HG02852 (cell line): Measurements from ENCODE around the gene PIN1.

Experiments
- ATAC-seq: cut with Tn5 transposase; IDR thresholded peaks from one replicate; pipeline ENCODE4 v1.9.1; 2021; ENCODE audit warnings: mild to moderate bottlenecking, moderate library complexity; ENCODE audit not compliant: unreplicated experiment

Gene PIN1

DNA sequence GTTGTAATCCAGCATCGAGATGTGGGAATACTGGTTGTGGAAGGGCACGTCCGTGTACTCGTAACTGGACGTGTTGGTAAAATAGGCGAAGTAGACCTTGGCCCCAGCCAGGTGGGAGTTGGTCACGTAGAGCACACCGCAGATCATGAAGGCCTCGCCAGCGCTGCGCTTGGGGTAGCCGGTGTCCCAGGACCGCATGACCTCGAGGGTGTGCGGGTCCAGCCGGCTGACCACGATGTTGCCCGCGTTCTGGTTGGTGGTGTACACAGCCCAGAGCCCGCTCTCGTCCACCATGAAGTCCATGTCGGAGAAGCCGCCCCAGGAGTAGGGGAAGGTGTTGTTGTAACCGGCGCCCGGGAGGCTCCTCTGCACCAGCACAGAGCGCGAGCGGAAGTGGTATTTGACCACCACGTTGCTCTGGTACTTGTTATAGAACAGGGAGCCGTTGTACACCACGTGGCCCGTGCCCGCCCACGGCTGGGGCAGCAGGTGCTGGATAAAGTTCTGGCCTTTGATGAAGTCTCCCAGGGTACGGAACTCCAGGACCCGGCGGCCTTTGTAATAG is 19.2 kb downstream of the PIN1 start:
- no peak for ATAC-seq

DNA sequence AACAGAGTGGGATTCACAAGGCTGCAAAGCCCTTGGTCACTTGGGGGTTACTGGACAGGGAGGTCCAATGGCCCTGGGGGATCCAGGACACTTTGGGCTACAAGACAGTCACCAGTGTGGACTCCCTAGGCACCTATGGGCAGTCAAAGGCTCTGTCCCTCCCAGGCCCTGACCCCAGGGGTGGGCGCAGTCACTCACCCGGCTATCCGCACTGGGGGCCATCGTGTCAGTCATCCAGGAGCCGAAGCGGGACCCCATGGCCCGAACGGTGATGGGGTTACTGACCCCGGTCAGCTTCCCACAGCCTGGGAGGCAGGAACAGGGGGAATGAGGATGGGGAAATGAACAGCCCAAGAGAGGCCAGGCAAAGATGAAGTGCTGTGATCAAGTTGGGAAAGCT is 21.5 kb downstream of the PIN1 start:
- ATAC-seq: no peak

DNA sequence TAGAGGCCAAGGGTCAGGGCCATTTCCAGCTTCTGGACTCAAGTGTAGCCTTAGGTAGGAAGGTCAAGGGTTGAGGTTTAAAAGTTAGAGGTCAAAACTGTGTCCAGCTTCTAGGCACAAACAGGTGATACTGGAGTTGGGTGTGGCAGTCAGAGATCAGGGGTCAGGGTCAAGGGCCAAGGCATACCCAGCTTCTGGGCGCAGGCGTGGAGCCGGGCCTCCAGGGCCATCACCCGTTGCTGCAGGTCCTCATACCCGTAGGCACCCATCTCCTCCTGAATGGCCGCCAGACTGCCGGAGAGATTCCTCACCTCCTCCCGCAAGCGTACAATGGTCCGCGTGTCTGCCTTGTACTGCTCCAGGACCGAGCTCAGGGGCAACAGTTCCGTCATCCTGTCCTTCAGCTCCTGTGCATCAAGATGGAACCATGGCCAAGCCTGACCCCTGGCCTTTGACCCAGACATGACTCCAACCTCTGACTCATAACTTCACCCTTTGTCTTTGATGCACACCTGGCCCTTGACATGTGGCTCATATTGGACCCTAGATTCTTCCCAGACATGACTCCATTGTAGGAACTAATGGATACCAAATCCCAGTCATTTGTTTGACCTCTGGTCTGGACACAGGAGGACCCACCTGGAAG is 22.1 kb downstream of the PIN1 start:
- ATAC-seq: no peak

DNA sequence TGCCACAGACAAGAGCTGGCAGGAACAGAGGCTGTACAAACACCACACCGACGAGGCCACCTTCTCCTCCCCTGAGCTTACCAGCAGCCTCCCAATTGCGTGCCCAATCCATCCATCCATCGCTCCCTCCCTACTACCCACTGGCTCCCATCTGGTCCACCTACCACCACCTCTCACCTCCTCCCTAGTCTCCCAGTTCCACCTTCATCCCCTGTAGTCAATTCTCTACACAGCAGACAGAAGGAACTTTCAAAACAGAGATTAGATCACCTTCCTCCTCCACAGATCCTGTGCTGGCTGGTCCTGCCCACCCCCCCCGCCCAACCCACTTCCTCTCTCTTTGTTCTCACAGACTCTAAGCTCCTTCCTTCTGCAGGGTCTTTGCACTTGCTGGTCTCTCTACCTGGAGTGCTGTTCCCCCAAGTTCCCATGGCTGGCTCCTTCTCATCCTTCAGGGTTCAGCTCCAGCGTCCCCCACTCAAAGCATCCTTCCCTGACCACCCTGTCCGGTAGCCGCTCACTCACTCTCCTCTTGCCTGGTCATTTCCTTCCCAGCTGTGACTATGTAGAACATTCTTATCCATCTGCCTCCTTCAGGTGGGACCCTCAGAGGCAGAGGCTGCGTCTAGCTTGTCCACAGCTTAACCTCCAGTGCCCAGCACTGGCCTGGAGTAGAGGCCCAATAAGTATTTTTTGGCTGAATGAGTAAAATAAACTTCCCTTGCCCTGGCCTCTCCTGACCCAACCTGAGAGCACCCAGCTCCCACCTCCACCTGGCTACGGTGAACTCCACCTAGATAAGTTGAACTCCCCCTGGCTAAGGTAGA is 23.0 kb downstream of the PIN1 start:
- no peak for ATAC-seq

DNA sequence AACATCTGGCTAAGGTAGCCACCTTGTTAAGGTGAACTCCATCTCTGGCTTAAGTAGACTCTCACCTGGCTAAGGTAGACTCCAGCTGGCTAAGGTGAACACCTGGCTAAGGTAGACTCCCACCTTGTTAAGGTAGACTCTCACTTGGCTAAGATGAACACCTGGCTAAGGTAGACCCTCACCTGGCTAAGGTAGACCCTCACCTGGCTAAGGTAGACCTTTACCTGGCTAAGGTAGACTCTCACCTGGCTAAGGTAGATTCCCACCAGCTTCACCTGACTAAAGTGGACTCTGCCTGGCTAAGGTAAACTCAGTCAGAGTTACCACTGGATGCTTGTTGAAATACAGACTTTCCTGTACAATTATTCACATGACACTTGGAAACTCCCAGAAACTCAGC is 23.6 kb downstream of the PIN1 start:
- ATAC-seq: no peak

DNA sequence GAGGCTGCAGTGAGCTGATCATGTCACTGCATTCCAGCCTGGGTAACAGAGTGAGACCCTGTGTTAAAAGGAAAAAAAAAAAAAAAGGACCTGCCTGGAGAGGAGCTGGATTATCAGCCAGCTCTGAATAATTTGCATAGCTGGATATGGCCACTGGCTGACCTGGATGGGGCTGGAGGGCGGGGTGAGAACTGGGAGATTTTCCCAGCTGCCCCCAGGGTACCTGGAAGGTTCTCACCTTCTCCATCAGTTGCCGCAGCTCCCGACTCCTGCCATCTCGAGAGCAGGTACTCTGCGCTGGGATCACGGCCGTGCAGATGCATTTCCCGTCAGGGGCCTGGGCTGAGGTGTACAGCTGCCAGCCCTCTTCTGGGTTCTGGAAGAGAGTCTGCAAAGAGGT is 25.3 kb downstream of the PIN1 start:
- no peak for ATAC-seq

DNA sequence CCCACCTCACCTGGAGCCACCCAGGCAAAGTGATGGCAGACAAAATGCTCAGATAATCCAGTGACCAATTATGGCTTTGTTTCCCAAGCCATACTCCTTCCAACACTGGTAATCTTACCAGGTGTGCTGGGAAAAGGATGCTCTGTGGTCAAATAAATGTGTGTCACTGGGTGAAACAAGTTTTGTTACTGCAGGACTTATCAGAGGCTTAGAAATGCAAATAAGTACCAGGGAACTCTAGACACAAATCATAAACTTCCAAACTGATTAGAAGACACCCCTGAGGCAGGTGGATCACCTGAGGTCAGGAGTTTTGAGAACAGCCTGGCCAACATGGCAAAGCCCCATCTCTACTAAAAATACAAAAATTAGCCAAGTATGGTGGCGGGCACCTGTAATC is 26.4 kb downstream of the PIN1 start:
- ATAC-seq: no peak

DNA sequence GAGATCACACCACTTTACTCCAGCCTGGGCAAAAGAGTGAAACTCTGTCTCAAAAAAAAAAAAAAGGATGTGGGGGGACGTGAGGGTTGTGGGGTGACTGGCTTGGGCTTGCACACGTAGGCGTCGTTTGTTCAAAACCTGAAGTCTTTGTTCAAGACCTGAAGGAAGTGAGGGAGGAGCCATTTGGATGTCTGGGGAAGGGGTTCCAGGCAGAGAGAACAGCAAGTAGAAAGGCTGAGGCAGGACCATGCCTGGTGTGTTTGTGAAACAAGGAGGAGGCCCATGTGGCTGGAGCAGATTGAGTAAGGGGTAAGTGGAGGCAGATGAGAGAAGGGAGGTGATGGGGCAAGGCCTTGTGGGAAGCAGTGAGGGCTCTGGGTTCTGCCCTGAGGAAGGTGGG is 27.8 kb downstream of the PIN1 start:
- no peak for ATAC-seq

DNA sequence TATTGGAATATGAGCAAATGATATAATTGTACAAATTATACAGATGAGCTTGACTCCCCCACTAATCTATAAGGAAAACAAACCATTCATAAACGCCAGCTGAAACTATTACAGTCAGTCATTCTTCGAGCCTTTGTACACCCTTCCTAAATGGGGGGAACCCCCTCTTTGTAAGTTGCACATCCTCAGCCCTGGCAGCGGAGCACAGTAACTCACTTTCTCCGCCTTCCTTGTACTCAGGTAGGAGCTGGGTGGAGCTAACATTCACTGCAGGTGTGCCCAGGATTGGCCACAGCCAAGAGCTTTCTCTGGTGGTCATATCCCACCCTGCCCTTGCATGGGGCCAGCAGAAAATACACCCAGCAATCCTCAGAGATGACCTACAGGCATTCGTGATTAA is 28.6 kb downstream of the PIN1 start:
- ATAC-seq: no peak

DNA sequence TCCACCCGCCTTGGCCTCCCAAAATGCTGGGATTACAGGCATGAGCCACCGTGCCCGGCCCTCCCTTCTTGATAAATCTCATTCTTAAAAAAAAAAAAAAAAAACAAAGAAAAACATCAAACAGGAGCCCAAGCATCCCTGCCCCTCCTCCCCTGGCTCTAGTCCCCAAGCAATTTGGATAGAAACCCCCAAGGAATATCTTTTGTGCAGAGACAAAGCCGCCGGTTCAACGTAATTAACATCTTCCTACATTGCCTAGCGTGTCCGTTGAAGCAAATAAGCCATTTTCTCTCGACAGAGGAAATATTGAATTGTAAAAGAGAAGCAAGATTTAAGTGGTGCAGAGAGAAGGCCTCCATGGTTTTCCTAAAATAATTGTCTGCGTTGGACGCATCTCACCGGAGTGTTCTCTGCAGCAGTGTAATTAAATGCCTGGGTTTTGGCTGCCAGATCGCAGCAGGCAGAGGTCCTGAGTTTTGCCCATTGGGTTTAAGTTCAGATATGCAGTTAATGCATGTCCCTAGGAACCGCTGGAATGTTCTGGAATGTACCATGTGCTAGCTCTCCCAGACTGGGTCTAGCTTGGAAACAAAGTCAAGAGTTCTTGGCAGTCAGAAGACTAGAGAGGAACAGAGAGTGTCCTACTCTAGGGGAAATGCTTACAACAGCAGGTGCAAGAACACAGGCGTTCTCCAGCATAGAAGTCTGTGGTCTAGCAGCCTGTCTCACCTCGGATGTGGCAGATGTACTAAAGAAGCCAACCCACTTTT is 30.8 kb downstream of the PIN1 start:
- no peak for ATAC-seq

DNA sequence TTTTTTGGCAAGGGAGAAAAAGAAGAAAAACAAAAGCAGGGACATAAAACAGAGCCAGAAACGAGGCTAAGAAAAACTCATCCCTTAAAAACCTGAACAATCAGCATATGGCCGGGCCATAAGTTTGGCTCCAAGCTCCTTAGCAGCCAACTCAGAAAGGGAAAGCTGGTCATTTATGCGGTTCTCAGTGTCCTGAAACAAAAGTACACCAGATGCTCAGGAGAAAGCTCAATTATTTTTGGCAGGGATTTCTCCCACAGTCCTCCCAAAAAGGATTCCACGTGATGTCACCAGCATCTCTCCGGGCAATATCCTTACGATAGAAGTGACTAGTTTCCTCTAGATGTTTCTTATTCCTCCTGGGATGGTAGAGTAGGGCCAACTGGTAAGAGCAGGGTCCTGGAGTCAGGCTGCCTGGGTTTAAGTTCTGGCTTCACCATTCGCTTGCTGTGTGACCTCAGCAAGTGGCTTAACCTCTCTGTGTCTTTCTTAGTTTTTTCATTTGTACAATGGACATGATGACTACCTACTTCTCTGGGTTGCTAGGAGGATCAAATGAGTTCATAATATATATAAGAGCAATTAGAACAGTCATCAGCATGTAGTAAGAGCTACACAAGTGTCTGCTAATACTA is 34.0 kb downstream of the PIN1 start:
- no peak for ATAC-seq

DNA sequence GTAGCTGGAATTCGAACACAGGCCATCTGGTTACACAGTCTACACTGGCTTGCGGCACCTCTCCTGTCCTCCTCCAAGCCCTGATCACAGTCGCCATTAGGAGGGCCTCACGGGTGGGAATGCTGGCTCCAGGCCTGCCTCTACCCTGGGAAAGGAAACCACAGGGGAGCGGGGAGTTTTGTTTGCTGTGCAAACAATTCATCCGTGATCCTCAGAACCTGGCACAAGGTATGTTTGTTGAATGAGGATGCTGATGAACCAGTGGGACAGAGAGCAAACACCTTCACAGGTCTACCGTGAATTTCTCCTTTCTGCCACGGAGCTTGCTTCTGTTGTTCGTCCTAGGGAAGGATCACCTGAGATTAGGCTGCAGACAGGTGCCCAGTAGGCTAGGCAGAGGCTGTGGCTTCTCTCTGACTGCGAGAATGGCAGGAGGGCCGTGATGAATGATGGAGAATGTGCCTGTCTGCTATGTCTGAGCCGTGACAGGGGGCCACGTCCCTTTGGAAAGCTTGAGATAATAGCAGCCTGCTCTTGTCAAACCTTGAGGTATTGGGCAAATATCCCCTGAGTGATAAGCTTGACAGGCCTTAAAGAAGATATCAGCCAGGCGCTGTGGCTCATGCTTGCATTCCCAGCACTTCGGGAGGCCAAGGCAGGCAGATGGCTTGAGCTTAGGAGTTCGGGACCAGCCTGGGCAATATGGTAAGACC is 36.7 kb downstream of the PIN1 start:
- no peak for ATAC-seq

DNA sequence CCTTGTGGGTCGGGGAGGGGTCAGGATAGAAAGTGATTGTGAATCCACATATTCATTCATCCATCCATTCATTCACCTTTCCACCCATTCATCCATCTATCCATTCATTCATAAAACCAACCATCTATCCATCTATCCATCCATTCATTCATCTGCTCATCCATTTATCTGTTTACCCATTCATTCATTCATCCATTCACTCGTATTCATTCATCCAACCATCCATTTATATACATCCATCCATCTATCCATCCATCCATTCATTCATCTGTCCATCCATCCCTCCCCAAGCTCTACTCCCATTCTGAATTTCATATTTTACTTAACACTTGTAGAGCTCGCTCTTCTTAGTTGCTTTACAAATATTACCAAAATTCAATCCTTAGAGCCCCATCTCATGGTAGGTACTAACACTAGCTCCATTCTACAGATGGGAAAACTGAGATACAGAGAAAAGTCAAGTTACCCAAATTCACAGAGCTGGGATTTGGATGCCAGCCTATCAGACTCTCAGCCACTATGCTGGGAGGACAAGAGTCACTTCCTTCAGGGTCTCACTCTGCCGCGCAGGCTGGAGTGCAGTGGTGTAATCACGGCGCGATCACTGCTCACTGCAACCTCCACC is 37.6 kb downstream of the PIN1 start:
- no peak for ATAC-seq

DNA sequence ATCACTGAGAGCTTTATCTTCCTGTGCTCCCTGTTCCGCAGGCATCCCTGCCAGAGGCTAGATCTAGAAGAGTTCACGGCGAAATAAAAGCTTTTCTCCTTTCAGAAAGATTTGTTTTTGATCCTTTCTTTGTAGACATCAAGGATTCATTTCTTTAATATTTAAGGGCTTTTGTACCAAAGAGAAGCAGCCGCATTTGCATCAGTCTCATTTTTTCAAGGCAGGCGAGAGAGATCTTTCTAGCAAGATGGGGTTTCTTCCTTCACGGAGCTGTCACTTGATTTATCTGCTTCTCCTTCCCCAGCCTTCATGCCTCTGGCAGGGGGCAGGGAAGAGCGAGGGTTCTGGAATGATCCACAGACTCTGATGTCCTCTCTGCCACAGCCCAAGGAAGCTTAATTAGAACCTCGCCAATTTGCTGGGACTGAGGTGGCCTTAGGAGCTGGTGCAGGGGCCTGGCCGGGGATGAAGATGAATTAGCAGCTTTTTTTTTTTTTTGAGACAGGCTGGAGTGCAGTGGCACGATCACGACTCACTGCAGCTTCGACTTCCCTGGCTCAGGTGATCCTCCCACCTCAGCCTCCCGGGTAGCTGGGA is 40.0 kb downstream of the PIN1 start:
- ATAC-seq: no peak

DNA sequence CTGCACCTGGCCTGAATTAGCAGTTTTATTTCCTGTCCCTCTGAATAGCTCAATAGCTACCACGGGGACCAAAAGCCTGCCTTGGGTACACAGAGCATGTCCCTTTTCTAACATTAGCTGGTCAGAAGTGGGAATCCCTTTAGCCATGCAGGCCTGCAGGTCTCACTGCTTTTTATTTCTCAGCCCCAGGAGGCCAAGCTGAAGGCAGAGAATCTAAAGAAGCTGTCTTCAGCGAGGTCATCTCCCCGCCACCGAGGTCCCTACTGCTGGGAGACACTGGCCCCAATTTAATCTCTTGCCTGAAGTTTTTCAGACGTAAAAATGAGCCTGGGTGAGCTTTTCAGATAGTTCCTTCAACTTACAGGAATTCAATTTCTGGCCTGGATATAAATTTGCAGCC is 40.7 kb downstream of the PIN1 start:
- no peak for ATAC-seq

DNA sequence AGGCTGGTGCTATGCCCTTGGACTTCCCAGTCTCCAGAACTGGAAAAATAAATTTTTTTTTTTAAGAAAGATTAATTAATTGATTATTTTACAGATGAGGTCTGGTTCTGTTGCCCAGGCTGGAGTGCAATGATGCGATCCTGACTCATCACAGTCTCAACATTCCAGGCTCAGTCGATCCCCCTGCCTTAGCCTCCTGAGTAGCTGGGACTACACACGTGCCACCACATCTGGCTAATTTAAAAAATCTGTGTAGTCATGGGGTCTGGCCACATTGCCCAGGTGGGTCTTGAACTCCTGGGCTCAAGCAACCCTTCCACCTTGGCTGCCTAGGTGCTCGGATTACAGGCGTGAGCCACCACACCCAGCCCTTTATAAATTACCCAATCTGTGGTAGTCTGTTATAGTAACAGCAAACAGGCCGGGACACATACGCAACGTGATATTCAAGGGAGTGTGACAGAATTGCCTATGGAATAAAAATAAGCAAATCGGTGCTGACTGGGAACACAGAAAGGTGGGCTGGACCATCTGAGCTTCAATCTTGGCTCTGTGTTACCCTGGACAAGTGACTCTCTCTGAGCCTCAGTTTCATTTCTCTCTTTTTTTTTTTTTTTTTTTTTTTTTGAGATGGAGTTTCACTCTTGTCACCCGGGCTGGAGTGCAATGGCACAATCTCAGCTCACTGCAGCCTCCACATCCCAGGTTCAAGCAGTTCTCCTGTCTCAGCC is 42.8 kb downstream of the PIN1 start:
- no peak for ATAC-seq

DNA sequence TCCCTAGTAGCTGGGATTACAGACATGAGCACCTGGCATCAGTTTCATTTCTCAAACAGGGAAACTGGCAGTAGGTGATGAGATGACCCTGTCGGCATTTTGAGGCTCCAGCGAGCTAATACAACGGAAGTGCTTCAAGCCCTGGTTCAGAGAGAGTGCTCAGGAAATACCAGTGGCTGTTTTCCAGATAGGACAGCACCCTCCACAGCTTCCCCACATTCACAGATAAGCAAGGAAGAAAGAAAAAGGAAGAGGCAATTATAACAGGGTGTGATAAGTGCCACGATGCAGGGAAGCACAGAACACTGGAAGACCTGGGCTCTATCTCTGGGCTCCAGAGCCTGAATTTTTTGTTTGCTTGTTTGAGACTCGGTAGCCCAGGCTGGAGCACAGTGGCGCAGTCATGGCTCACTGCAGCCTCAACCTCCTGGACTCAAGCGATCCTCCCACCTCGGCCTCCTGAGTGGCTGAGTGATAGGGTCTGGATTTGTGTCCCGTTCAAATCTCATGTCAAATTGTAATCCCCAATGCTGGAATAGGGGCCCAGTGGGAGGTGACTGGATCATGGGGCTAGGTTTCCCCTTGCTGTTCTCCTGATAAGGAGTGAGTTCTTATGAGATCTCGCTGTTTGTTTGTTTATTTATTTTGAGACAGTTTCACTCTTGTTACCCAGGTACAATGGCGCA is 43.5 kb downstream of the PIN1 start:
- ATAC-seq: no peak

DNA sequence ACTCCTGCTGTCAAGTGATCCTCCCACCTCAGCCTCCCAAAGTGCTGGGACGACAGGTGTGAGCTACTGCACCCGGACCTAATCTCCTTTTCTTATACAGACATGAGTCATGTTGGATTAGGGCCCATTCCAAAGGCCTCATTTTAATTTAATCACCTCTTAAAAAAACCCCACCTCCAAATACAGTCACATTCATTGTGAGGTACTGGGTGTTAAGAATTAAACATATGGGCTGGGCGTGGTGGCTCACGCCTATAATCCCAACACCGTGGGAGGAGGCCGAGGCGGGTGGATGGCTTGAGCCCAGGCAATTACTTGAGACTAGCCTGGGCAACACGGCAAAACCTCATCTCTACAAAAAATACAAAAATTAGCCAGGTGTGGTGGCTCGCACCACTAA is 46.6 kb downstream of the PIN1 start:
- no peak for ATAC-seq
